HG03469 (cell line): ENCODE data around the gene LRIG3.
"Not testable (repeated sequence)": the region's sequence is repeated elsewhere in the genome, so short reads cannot be mapped to it uniquely, and the experiment has no call there.

Experiments used
- ATAC-seq: cut with Tn5 transposase; IDR thresholded peaks from one replicate; pipeline ENCODE4 v1.9.1; 2021; ENCODE audit warnings: mild to moderate bottlenecking, moderate library complexity, moderate number of reproducible peaks; ENCODE audit not compliant: unreplicated experiment

LRIG3 gene

GRCh38 chr12:58870595-58870994 lies 49.7 kb downstream of the LRIG3 start:
- no peak for ATAC-seq

GRCh38 chr12:58860788-58861240 lies 59.5 kb downstream of the LRIG3 start:
- no peak for ATAC-seq

GRCh38 chr12:58860056-58860787 lies 60.1 kb downstream of the LRIG3 start:
- no peak for ATAC-seq

GRCh38 chr12:58858030-58858429 lies 62.3 kb downstream of the LRIG3 start:
- ATAC-seq: no peak

GRCh38 chr12:58857206-58857605 lies 63.1 kb downstream of the LRIG3 start:
- ATAC-seq: not testable (repeated sequence)

- ATAC-seq: not testable (repeated sequence)
Measured at GRCh38 chr12:58855630-58856029, 64.7 kb downstream of the LRIG3 start.

- ATAC-seq: no peak
Measured at GRCh38 chr12:58850826-58851225, 69.5 kb downstream of the LRIG3 start.

- no peak for ATAC-seq
Measured at GRCh38 chr12:58847901-58848600, 72.3 kb downstream of the LRIG3 start.

GRCh38 chr12:58844161-58844560 lies 76.1 kb downstream of the LRIG3 start:
- no peak for ATAC-seq

- ATAC-seq: no peak
Measured at GRCh38 chr12:58841058-58841798, 79.1 kb downstream of the LRIG3 start.

GRCh38 chr12:58833853-58834252 lies 86.5 kb downstream of the LRIG3 start:
- ATAC-seq: no peak

- no peak for ATAC-seq
Measured at GRCh38 chr12:58832920-58833319, 87.4 kb downstream of the LRIG3 start.
